ENCODE results near the gene PLAAT4. TPM values are rescaled to one million over a fixed set of nuclear protein-coding genes. Genes with fewer than 3 reads are reported as not detected.
"Not testable (repeated sequence)": the region's sequence is repeated elsewhere in the genome, so short reads cannot be mapped to it uniquely, and the experiment has no call there.

Gene PLAAT4
- total RNA-seq, 1 donor from 2014 or later: 109 TPM

- intact Hi-C loops (cut with micrococcal nuclease): loop anchor here (10.0 kb wide), 1 partner anchor 77 kb away; the partner anchor contains the start of gene PLAAT3
Observed at GRCh38 chr11:63537293-63538101, 889 bp downstream of the PLAAT4 start.

GRCh38 chr11:63542506-63542905 lies 5.9 kb downstream of the PLAAT4 start:
- intact Hi-C loops (cut with micrococcal nuclease): not testable (repeated sequence)

- intact Hi-C loops (cut with micrococcal nuclease): no loop called here
Observed at GRCh38 chr11:63543711-63544110, 7.1 kb downstream of the PLAAT4 start.

GRCh38 chr11:63547061-63547460 lies 10.5 kb downstream of the PLAAT4 start:
- intact Hi-C loops (cut with micrococcal nuclease): no loop called here

GRCh38 chr11:63548178-63548577 lies 11.6 kb downstream of the PLAAT4 start:
- intact Hi-C loops (cut with micrococcal nuclease): no loop called here

- intact Hi-C loops (cut with micrococcal nuclease): no loop called here
Observed at GRCh38 chr11:63549411-63549810, 12.8 kb downstream of the PLAAT4 start.

- intact Hi-C loops (cut with micrococcal nuclease): not testable (repeated sequence)
Observed at GRCh38 chr11:63550156-63550700, 13.6 kb downstream of the PLAAT4 start.

GRCh38 chr11:63551091-63551888 lies 14.7 kb downstream of the PLAAT4 start:
- intact Hi-C loops (cut with micrococcal nuclease): no loop called here

- intact Hi-C loops (cut with micrococcal nuclease): no loop called here
Observed at GRCh38 chr11:63551889-63552266, 15.3 kb downstream of the PLAAT4 start.

GRCh38 chr11:63552921-63553320 lies 16.3 kb downstream of the PLAAT4 start:
- intact Hi-C loops (cut with micrococcal nuclease): loop anchor here (1.0 kb wide), 1 partner anchor 17 kb away; the partner anchor contains the start of gene PLAAT4

GRCh38 chr11:63553759-63554158 lies 17.2 kb downstream of the PLAAT4 start:
- intact Hi-C loops (cut with micrococcal nuclease): loop anchor here (1.0 kb wide), 1 partner anchor 17 kb away; the partner anchor contains the start of gene PLAAT4

- intact Hi-C loops (cut with micrococcal nuclease): no loop called here
Observed at GRCh38 chr11:63554877-63555223, 18.2 kb downstream of the PLAAT4 start.

GRCh38 chr11:63556404-63557013 lies 19.9 kb downstream of the PLAAT4 start:
- intact Hi-C loops (cut with micrococcal nuclease): no loop called here

GRCh38 chr11:63557570-63557969 lies 21.0 kb downstream of the PLAAT4 start:
- intact Hi-C loops (cut with micrococcal nuclease): no loop called here

- intact Hi-C loops (cut with micrococcal nuclease): no loop called here
Observed at GRCh38 chr11:63558459-63559157, 22.0 kb downstream of the PLAAT4 start.

GRCh38 chr11:63560506-63561180 lies 24.0 kb downstream of the PLAAT4 start:
- intact Hi-C loops (cut with micrococcal nuclease): no loop called here

GRCh38 chr11:63563201-63564055 lies 26.8 kb downstream of the PLAAT4 start, which contains the start of gene PLAAT2:
TSS of gene PLAAT2 (minus strand) at chr11:63563379. CDS start at chr11:63563324, 55 bp downstream.
- intact Hi-C loops (cut with micrococcal nuclease): loop anchor here (1.0 kb wide), 1 partner anchor 27 kb away; the partner anchor contains the start of gene PLAAT4

GRCh38 chr11:63564056-63564774 lies 27.6 kb downstream of the PLAAT4 start:
- intact Hi-C loops (cut with micrococcal nuclease): loop anchor here (1.0 kb wide), 1 partner anchor 28 kb away; the partner anchor contains the start of gene PLAAT4
